DMS114 treated with DMSO at 0.1 percent for 48 hours (cell line): ENCODE results near the gene TSBP1.
"Not testable (repeated sequence)": the region's sequence is repeated elsewhere in the genome, so short reads cannot be mapped to it uniquely, and the experiment has no call there.

Source experiments
- DNase-seq: peaks from one replicate; lab custom pipeline; 2025; ENCODE audit not compliant: unreplicated experiment; lab: John Stamatoyannopoulos, UW

The TSBP1 gene

GRCh38 chr6:32290886-32291450 is 80.7 kb downstream of the TSBP1 start:
- no peak for DNase-seq

GRCh38 chr6:32288426-32288825 is 83.3 kb downstream of the TSBP1 start:
- no peak for DNase-seq

GRCh38 chr6:32273801-32274577 is 97.7 kb downstream of the TSBP1 start:
- DNase-seq, result not testable (repeated sequence)

GRCh38 chr6:32271429-32271828 is 100.3 kb downstream of the TSBP1 start:
- no peak for DNase-seq

DNA sequence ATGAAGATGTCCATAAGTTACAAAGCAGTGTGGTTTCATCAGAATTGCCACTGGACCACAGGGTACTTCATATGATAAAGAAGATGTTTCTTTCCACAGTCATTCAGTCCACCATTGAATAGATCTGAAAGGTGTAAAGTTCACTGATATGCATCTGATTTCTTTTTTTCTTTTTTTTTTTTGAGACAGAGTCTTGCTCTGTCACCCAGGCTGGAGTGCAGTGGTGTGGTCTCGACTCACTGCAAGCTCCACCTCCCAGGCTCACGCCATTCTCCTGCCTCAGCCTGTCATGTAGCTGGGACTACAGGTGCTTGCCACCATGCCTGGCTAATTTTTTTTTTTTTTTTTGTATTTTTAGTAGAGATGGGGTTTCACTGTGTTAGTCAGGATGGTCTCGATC is 103.2 kb downstream of the TSBP1 start:
- not testable (repeated sequence) for DNase-seq

DNA sequence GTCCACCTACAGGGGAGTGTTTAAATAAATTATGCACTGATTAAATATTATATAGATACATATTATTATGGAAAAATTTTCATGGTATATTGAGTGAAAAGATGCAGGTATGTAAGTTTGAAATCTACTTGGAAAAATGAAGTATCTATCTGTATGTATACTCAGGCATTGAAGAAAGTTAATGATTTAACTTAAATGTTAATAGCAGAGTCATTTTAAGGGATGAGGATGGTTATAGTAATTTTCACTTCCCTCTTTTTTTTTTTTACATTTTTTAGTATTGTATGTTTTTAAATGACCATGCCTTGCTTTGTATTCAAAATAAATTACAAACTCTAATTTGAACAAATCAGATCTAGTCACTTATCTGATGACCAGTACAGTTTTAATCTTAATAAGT is 104.7 kb downstream of the TSBP1 start:
- no peak for DNase-seq

- DNase-seq, result not testable (repeated sequence)
Measured at GRCh38 chr6:32257262-32257661, 114.4 kb downstream of the TSBP1 start.

- DNase-seq, result peak; percentile 74
Measured at GRCh38 chr6:32255199-32256153, 116.2 kb downstream of the TSBP1 start.

DNA sequence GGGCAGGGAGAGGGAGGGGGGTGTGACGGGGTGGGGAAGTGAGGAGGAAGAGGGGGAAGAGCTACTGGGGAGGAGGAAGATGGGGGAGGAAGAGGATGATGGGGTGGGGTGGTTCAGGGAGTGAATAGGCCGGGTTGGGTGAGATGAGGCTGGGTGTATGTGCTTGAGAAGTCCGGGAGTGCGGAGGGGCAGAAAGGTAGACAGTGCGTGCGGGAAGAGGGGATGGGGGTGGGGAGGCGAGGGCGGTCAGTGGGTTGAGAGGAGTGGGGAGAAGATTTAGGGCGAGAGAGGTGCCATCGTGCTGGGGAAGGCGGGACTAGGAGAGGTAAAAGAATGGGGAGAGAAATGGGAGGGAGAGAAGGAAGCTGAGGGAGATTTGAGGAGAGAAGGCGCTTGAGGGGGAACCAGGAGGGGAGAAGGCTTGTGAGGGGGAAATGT is 116.9 kb downstream of the TSBP1 start:
- no peak for DNase-seq

DNA sequence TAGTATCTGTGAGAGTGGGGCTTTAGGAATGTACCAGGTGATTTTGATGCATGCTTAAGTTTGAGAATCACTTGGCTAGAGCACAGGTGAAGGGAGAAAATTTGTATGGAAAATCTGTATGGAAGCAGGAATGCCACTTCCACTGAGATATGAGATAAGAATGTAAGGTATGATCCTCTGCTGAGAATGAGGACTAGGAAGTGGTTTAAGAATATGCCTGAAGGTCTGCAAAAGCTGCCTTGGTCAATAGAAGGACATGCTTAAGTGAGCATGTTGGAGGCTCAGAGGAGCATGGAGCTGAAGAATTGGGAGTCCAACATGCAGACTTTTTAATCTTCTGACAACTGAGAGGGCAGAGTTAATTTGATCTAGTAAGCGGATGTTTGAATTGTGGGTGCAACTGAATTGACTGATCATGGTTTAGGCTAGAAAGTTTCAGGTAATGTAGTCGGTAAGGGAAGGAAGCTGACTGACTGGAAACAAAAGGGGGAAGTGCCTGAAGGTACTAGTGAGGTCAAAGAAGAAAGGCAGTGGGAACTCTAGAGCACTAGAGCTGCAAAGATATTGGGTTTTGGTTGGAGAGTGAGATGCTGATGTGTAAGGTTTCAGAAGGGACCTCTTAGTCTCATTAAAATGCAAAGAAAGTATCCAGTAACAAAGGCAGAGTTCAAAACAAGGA is 119.2 kb downstream of the TSBP1 start:
- no peak for DNase-seq

DNA sequence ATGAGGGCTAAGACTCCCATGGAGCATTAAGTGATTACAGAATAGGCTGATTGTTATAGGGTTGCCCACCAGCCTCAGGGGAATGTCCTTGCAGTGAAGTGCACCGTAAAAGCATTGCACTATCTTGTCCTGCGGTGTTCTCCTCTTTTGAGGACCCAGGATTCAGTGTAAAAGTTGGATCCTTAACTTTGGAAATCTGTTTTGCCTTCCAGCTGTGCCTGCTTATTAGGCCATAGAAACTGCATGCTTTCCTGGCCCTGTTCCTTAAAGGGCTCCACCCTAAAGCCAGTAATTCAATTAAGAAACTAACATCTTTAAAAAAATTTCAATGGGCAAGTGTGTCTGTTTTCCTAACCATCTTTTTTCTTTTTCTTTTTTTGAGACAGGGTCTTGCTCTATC is 122.4 kb downstream of the TSBP1 start:
- DNase-seq, result no peak

DNA sequence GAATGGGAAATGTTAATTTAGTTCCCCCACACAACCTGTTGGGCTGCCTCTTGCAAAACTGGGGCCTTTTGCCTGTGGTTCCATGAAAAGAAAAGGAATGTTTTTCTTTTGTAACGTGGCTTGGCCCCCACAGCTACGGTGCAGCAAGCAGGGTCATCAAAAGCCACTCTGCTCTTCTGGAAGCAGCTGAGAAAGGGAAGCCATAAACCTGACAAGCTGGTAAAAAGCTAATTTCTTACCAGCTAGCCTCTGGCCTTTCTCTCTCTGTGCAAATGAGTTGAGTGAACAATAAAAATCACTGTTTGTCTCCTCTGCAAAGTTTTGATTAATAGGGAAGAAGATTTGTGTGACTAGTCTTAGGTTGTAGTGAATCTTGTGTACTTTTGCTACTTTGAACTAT is 124.3 kb downstream of the TSBP1 start:
- DNase-seq, result no peak

- DNase-seq, result peak; percentile 79
Measured at GRCh38 chr6:32244946-32245398, 126.7 kb downstream of the TSBP1 start.

DNA sequence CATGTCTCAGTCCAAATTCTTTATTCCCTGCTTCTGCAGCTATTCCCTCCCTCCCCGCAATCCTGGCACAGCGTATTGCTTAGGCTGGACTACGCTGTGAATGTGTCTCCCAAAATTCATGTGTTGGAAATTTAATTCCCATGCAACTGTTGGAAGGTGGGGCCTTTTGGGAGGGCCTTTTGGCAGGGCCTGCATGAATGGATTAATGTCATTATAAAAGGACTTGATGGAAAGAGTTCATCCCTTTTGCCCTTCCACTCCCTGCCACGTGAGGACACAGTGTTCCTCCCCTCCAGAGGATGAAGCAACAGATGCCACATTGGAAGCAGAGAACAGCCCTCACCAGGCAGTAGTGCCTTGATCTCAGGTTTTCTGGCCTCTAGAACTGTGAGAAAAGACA is 127.4 kb downstream of the TSBP1 start:
- no peak for DNase-seq
